GM19240 (cell line): ENCODE results near the gene ASB13.

Source experiments
- DNase-seq: peaks from one replicate; pipeline ENCODE4 v3.0.0; 2011; ENCODE audit warnings: low spot score; ENCODE audit not compliant: insufficient read length

ASB13 gene

DNA sequence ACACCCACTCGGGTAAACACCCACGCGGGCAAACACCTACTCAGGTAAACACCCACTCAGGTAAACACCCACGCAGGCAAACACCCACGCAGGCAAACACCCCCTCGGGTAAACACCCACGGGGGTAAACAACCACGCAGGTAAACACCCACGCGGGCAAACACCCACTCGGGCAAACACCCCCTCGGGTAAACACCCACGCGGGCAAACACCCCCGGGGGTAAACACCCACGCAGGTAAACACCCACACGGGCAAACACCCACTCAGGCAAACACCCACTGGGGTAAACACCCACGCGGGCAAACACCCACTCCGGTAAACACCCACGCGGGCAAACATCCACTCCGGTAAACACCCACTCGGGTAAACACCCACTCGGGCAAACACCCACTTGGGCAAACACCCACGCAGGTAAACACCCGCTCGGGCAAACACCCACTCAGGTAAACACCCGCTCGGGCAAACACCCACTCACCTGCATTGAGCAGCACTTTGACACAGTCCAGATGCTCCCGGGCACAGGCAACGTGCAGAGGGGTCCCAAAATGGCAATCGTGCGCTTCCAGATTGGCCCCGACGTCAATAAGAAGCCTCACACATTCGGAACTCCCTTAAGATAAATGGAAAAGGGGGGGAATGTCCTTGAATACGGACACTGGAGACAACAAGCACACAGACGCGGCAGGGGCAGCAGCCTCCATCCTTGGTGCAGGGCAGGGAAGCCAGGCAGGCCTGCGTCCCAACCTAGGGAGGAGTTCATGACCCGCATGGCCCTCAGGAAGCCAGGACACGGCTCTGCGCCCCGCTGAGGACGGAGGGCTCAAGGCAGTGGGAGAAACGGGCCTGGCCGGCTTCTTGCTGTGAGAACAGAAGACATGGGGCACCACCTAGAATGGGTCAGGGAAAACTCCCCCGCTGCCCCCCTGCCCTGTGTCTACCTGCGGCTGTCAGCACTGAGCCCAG is 17.6 kb downstream of the ASB13 start:
- no peak for DNase-seq

GRCh38 chr10:5647507-5648240 is 18.7 kb downstream of the ASB13 start:
- DNase-seq, result no peak

GRCh38 chr10:5645944-5646617 is 20.3 kb downstream of the ASB13 start:
- no peak for DNase-seq

DNA sequence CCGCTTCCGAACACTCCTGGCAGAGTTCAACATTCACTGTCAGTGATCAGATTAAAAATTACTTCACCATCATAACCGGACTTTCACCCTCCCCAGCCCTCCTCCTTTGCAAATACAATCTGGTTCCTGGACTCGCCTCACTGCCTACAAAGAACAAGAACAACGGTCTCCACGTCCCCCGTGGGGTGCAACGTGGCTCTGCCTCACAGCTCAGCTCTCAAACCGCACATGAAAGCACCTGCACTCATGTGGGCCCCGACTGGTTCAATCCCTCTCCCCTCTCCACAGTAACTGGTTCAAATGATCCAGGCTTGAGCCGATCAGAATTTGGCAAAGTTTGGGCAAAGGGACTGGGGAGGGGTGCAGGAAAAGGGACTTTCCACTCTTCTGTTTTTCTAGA is 21.0 kb downstream of the ASB13 start:
- no peak for DNase-seq

- no peak for DNase-seq
Observed at GRCh38 chr10:5644930-5645329, 21.5 kb downstream of the ASB13 start.

DNA sequence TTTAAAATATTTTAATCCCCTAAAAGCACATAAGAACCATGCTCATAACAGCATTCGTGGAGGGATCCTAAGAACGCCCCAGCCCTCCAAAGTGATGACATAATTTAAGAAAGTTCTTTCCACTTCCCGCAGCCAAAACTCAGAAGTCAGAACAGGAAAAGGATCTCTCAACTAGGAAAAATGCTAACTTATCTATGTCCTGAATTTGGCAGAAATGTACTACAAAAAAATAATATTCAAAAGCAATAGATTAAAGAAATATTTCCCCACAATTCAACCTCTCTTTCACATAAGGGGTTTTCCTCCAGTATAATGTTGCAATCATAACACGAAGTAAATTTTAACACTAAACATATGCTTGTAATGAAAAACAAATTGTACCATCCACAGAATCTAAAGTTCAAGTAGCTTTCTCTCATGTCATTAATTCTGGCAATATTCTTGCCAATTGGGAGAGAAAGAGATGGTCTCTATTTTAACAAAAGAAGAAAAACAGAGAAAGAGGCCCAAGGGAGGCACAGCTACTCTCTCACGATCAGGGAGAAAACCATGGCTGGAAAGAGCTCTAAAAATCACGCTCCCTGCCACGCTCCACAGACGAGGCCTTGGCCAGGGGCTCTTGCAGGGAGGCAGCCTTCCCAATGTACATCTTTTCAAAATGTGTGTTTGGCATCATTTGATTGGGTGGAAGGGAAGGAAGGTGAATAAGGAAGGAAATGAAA is 22.9 kb downstream of the ASB13 start:
- DNase-seq, result no peak

DNA sequence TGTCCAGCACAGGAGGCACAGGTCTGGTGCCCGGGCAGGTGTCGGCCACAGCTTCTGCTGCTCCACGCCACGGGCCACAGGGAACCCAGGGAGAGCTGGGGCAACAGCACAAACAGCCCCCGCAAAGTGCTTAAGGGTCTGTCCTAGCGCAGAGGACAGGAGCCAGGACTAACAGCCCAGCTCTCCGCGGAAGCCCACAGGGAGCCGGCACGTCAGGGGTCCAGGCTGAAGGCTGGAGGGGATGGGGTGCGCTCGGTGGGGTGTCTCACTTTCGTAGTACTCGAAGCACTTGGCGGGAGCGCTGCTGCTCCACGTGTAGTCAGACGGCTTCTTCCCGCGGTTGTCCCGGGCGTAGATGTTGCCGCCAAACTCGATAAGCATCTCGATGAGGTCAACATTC is 24.9 kb downstream of the ASB13 start:
- DNase-seq, result no peak

GRCh38 chr10:5640501-5640900 is 25.9 kb downstream of the ASB13 start:
- DNase-seq, result no peak

DNA sequence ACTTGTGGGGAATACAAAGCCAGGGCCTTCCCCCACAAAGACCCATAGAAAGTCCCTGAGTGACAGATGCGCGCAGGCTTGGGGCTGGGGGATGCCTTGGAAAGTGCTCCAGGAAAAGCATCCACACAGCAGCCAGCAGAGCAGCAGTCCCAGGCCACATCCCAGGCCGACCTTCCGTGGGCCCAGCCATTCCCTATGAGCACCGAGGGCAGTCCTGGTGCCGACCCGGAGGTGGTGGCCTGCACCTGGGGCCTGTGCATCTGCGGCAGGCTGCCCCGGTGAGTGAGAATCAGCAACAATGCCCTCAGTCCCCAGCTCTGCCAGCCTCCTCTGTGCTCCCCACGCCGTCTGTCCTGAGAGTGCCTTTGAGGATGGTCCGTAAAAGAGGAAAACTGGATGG is 26.4 kb downstream of the ASB13 start:
- DNase-seq, result no peak

DNA sequence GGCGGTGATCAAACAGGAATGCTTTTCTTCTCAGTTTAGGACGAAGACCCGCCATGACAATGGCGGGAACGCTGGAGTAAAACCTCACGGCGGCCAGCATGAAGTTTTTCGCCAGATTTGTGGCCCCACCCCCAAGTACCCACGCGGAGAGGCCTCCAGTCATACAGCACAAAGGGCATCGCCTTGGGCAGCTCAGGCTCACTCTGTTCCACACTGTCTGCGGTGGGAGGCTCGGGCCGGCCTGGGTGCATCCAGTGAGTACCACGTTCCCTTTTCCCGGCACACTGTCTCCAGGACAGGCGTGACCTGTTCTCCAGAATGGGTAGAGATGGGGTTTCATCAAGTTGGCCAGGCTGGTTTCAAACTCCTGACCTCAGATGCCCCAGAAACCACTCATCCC is 27.3 kb downstream of the ASB13 start:
- DNase-seq, result no peak

DNA sequence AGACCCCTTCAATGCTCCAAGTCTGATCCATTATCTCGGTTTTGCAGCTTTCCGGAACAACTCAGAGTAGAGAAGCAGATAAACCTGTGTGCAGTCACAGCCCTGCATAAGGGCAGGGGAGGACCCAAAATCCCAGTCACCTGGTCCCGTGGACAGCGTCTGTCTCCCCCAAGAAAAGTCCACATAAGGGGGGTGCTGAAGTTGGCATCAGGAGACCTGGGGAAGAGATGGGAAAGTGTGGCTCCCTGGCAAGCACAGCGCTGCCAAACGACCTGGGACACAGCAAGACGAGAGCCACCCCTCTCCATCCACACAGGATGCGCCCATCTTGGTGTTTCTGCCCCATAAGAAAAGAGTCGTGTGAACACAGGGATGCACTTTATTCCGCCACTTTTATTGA is 27.9 kb downstream of the ASB13 start:
- no peak for DNase-seq

DNA sequence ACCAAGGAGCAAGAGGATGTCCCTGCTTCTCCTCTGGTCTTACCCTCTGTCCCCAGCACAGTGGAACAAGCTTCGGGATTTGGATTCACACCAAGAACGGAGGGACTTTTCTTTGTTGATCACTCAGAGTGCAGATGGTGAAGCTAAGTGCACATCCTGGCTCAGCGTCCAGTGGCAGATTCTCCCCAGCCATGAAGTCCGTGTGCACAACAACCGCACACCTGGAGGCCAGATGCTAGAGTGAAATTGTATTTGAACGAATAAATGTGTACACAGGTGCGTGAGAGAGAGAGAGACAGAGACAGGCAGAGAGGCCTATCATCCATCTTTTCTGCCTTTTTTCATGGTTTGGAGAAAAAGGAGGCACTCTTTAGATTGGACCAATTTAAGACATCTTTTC is 31.5 kb downstream of the ASB13 start:
- no peak for DNase-seq

DNA sequence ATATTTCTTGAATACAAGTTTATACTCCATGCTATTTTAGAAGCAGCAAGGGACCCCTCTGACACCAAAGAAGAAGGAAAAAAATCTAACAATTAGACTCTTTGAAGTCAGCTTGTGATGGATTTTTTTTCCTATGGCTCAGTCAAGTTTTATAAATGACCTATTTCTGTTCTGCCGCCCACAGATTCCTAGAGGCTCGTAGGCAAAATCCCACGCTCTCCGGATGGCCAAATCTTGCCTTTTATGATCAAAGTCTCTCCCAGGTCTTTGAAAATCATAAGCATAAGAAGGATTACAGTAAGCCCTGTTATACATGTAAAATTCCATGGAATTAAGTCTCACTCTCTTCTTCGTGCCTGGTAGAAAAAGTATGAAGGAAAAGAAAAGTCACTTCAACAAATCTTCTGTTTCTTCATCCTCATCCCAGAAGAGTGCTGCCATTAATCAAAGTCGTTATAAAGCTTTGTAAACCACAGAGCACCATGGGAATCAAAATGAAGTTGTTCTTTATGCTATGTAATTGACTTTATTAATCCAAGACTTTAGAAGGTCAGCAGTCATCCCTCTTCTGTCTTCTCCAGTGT is 33.1 kb downstream of the ASB13 start:
- no peak for DNase-seq

DNA sequence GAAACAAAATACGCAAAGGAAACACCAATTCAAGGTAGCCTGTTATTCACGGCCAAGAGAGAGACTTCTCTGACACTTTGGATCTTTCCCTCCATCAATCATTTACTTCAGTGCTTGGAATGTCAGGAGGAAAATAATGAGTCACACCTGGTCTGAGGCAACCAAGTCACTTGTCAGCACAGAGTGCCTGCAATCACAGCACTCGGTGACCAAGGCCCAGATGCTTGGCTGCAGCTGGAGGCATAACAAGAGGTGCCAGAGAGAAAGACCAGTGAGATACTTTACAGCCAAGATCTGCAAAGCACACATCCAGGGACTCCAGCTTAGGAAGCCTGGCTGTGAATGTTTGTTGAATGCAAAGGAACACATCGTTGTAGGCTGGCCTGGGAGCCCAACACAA is 33.9 kb downstream of the ASB13 start:
- DNase-seq, result no peak

GRCh38 chr10:5631936-5632335 is 34.5 kb downstream of the ASB13 start:
- no peak for DNase-seq

DNA sequence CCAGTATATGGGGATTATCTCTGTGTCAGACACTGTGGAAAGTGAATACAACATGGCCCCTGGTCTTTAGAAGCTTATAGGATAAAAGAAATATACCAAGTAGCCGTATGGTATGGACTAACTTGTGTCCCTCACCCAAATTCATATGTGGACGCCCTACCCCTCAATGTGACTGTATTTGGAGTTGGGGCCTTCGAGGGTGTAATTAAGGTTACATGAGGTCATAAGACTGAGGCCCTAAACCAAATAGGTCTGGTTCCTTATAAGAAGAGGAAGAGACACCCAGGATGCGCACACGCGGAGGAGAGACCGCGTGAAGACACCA is 36.3 kb downstream of the ASB13 start:
- no peak for DNase-seq

GRCh38 chr10:5629303-5630111 is 36.9 kb downstream of the ASB13 start:
- DNase-seq, result peak; percentile 75

- DNase-seq, result no peak
Observed at GRCh38 chr10:5628451-5629302, 37.7 kb downstream of the ASB13 start.

- no peak for DNase-seq
Observed at GRCh38 chr10:5627486-5628044, 38.8 kb downstream of the ASB13 start.
